Adrenal gland (tissue), 12 donors: ENCODE measurements around the gene ITPA. TPM values are rescaled to one million over a fixed set of nuclear protein-coding genes. Genes with fewer than 3 reads are reported as not detected.

Experiments
- DNase-seq, 7 donors: peaks; one replicate each; pipeline ENCODE4 v3.0.0-alpha.2; 2019 to 2020
- H3K27ac ChIP-seq, 5 donors: fragments of 200-600 bp; sonication (generic) in 4 of 5; 1 replicate in 3 of 5; 2 replicates in 2 of 5; pipeline versions ENCODE4 v1.5.1 to v1.8.0; 2016 to 2020; ENCODE audit warnings: mild to moderate bottlenecking in 1 of 5
- H3K27me3 ChIP-seq: fragments of 200-600 bp; 2 replicates; pipeline ENCODE4 v1.8.0; 2021
- H3K36me3 ChIP-seq, 2 donors: fragments of 200-600 bp; replicated peaks in 1 of 2; 1 replicate in 1 of 2; 2 replicates in 1 of 2; pipeline versions ENCODE4 v1.5.1 to v1.8.0; 2018 to 2022
- H3K4me1 ChIP-seq, 2 donors: fragments of 200-600 bp; replicated peaks in 1 of 2; 1 replicate in 1 of 2; 2 replicates in 1 of 2; pipeline versions ENCODE4 v1.5.1 to v1.8.0; 2018 to 2021
- H3K4me3 ChIP-seq, 4 donors: fragments of 200-600 bp; sonication (generic) in 3 of 4; one replicate each; pipeline ENCODE4 v1.5.1; 2016 to 2018
- H3K9me3 ChIP-seq, 3 donors: fragments of 200-600 bp; sonication (generic) in 1 of 3; replicated peaks in 1 of 3; 1 replicate in 2 of 3; 2 replicates in 1 of 3; pipeline versions ENCODE4 v1.5.1 to v1.8.0; 2016 to 2021
- CTCF ChIP-seq, 6 experiments: fragments of 450-650 bp in 4 of 6; fragments of 200-600 bp in 2 of 6; sonication (generic) in 1 of 6; IDR thresholded peaks; 1 replicate in 5 of 6; 2 replicates in 1 of 6; pipeline versions ENCODE4 v1.5.1 to v1.8.0; 2016 to 2021; ENCODE audit warnings: antibody characterized with exemption in 6 of 6, mild to moderate bottlenecking in 2 of 6, moderate library complexity in 1 of 6
- POLR2A ChIP-seq, 2 donors: fragments of 450-650 bp; IDR thresholded peaks; one replicate each; pipeline ENCODE4 v1.6.1; 2017; ENCODE audit warnings: antibody characterized with exemption in 2 of 2, mild to moderate bottlenecking in 2 of 2, moderate library complexity in 1 of 2
- WGBS, 4 donors: extraction: QIAGEN DNeasy Blood & Tissue Kit in 2 of 4; methylation state at CpG; one replicate each; pipeline versions ENCODE4 v1.1.5 to v1.1.7; 2013 to 2017; 5-methylcytosine and 5-hydroxymethylcytosine counted together
- intact Hi-C, 2 donors: fragments of 100-400 bp; cut with DNase I; formaldehyde crosslinking; loops; one replicate each; pipeline versions ENCODE4 v1.14.1 to v1.15.0; 2022 to 2023
- polyA plus RNA-seq, 3 donors: library from polyadenylated mRNA; stranded (reverse); fragments of 200-250 nt in 2 of 3; fragments of 350-450 nt in 1 of 3; fragmentation: Illumina TruSeq in 1 of 3; extraction: RNeasy Lipid Tissue Mini Kit (QIAGEN cat#74804) in 1 of 3; gene quantifications; one replicate each; pipeline ENCODE4 v1.2.3, GENCODE V29; 2013 to 2014
- total RNA-seq, 9 donors: library from RNA; depleted of rRNA in 4 of 9; stranded (reverse); fragments of >200 nt in 4 of 9; fragments of 120-200 nt in 1 of 9; fragmentation: NEBNext Ultra II Directional in 1 of 9; extraction: Animal tissue kit (Norgen Biotek cat#: 25700) in 1 of 9; gene quantifications; one replicate each; pipeline versions ENCODE4 v1.1.0 to v1.2.4, GENCODE V29; 2013 to 2023
- donor health status: healthy with polysubstance abuse.
- donor health status: Bipolar disorder and iron deficiency.
- donor health status: DM: yes; HTN: yes; CAD: no.
- donor health status: DM: no; HTN: no; CAD: no.
- donor health status: DM: no; HTN: no; CAD: no.
- donor health status: DM: yes; HTN: yes; CAD: no.

ITPA gene
- total and polyA plus RNA-seq, 12 donors, result 29.3 to 182 (median 62.5) TPM

DNA sequence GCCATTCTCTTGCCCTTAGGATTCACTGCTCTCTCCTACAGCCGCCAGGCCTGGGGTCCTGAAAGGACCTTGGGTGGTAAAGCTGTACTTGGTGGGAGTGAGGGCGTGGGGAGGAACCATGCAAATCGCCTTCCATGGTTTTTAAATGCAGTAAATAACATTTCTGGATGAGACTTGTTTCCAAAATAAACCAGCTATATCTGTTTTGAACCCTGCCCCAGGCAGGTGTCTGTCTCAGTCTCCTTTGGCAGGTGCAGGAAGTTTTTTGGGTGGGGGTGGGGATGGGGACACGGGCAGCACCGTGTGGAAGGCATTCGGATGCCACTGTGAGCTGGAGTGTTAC, 14.3 kb downstream of the ITPA start:
- peaks cover 0 to 35% of the 10 kb centered on the region in 2 donors for H3K36me3 ChIP-seq
- intact Hi-C loops, result loop anchor here in 1 of 2 donors (10.0 kb wide), 1 partner anchor 91 kb away; no protein-coding TSS in a partner anchor

GRCh38 chr20:3223994-3224680, 14.8 kb downstream of the ITPA start:
- Histone ChIP-seq H3K9me3 (no peaks in the 10 kb centered on the region), H3K27me3 (no peaks in the 10 kb centered on the region), H3K4me1 (no peaks in the 10 kb centered on the region), H3K36me3 (peaks cover 0 to 35% of the 10 kb centered on the region in 2 donors), H3K4me3 (no peak overlapping the region), H3K27ac (no peak overlapping the region)
- no peak for DNase-seq
- TF ChIP-seq POLR2A (IDR thresholded peaks at IDR 0.05) (no peak), CTCF (IDR thresholded peaks at IDR 0.05) (no peak)
- 85 to 92% (median 90%) methylated on average over 3 to 20 of the region's 20 CpGs for WGBS, 4 donors
- intact Hi-C loops, result loop anchor here in 1 of 2 donors (10.0 kb wide), 1 partner anchor 91 kb away; no protein-coding TSS in a partner anchor

More for the DNA sequence above, 14.3 kb downstream of the ITPA start:
- DNase-seq, result no peak
- Histone ChIP-seq H3K4me3 (no peak overlapping the region), H3K4me1 (peaks cover 0 to 3% of the 10 kb centered on the region in 2 donors), H3K9me3 (no peaks in the 10 kb centered on the region), H3K27me3 (no peaks in the 10 kb centered on the region), H3K27ac (no peak overlapping the region)
- WGBS, 4 donors, result 87 to 91% (median 89%) methylated on average over 6 of the region's 6 CpGs
- no peak for TF ChIP-seq CTCF (IDR thresholded peaks at IDR 0.05)
- TF ChIP-seq POLR2A (IDR thresholded peaks at IDR 0.05), result no peak

DNA sequence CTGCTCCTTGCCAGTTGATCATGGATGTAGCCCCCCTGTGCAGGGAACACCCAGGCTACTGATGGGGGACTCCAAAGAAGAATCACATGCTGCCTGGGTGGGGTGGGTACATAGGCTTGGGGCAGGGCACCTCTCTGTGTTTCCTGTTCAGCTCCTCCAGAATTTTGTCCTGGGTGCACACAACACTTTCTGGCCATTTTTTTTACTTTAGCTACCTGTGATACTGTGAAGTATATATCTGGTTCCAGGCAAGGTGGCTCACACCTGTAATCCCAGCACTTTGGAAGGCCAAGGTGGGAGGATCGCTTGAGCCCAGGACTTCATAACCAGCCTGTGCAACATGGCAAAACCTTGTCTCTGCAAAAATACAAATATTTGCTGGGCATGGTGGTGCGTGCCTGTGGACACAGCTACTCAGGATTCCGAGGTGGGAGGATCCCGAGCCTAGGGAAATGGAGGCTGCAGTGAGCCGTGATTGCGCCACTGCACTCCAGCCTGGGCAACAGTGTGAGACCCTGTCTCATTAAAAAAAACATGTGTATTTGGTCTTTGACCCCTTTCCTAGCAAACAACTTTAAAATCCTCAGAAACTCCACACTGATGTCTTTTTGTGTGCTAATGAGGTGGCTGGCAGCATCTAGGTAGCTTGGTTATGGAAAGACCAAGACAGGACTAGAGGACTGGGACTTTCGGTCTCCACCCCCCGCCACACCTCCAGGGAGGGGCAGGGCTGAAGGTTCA, 15.6 kb downstream of the ITPA start:
- Histone ChIP-seq H3K27me3 (no peaks in the 10 kb centered on the region), H3K27ac (no peak overlapping the region), H3K9me3 (no peaks in the 10 kb centered on the region), H3K4me1 (no peaks in the 10 kb centered on the region), H3K36me3 (peaks cover 0 to 32% of the 10 kb centered on the region in 2 donors), H3K4me3 (no peak overlapping the region)
- DNase-seq, result no peak
- 93 to 96% (median 95%) methylated on average over 7 to 8 of the region's 8 CpGs for WGBS, 4 donors
- intact Hi-C loops, result loop anchor here in 1 of 2 donors (10.0 kb wide), 1 partner anchor 90 kb away; no protein-coding TSS in a partner anchor
- TF ChIP-seq CTCF (IDR thresholded peaks at IDR 0.05) (no peak), POLR2A (IDR thresholded peaks at IDR 0.05) (no peak)

GRCh38 chr20:3226093-3226492, 16.8 kb downstream of the ITPA start:
- Histone ChIP-seq H3K27ac (no peak overlapping the region), H3K9me3 (no peaks in the 10 kb centered on the region), H3K4me3 (no peak overlapping the region), H3K27me3 (no peaks in the 10 kb centered on the region), H3K4me1 (no peaks in the 10 kb centered on the region), H3K36me3 (peaks cover 0 to 22% of the 10 kb centered on the region in 2 donors)
- WGBS, 4 donors, result 85 to 92% (median 89%) methylated on average over 9 to 10 of the region's 10 CpGs
- DNase-seq, result no peak
- no peak for TF ChIP-seq CTCF (IDR thresholded peaks at IDR 0.05)
- TF ChIP-seq POLR2A (IDR thresholded peaks at IDR 0.05), result no peak
- intact Hi-C loops, result loop anchor here in 1 of 2 donors (10.0 kb wide), 1 partner anchor 89 kb away; no protein-coding TSS in a partner anchor
